GM13976 (cell line): ENCODE results near the gene MAP2K3.

Source experiments
- DNase-seq: peaks from one replicate; pipeline ENCODE4 v3.0.0; 2012; ENCODE audit warnings: low spot score
- CTCF ChIP-seq: IDR thresholded peaks from 2 replicates; pipeline ENCODE4 v1.5.1; 2012; ENCODE audit warnings: borderline replicate concordance, mild to moderate bottlenecking; ENCODE audit not compliant: insufficient read depth; ENCODE audit errors: extremely low read depth, missing control alignments, control extremely low read depth
- in situ Hi-C: fragments of 300-500 bp; cut with MboI; formaldehyde crosslinking; loops from one replicate; pipeline ENCODE4 v1.12.0; 2022; ENCODE audit warnings: low sequenced_read_pairs, mixed read lengths, inconsistent platforms; ENCODE audit not compliant: unreplicated experiment

Gene MAP2K3

DNA sequence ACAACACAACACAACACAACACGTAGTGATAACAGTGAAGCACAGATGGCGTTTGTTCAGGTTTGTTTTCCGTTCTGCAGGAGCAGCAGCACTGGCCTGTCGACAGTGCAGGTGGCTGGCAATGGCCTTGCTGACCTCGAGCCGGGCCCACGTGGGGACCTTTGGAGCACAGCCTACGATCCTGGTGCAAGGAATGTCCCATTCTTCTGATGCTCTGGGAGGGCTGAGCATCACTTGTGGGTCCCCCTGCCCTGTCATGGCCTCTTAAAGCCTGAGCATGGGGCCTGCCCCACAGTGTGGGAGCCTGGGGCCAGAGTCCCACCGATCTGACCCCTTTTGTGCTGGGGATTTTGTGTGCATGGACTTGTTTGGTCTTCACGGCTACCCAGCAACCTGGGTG, 6.8 kb downstream of the MAP2K3 start:
- in situ Hi-C loops, result loop anchor here (25.0 kb wide), 2 partner anchors 146 to 221 kb away; no protein-coding TSS in a partner anchor
- no peak for TF ChIP-seq CTCF

DNA sequence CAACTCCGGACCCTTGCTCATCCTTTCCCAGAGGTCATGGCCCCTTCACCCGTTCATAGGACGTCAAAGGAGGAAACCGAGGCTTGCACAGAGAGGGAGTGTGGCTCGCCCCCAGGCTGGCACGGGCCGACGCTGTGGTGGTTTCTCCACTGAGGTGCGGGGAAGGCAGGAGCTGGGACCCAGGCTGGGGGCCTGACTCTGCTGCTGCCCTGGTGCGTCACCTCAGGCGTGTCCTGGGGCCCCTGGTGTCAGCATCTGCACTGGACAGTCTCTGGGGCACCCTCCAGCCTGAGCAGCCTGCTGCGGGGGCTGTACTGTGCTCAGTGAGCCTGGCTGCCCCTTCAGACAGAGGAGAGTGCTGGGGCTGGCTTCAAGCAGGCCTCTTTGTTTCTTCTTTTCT, 7.4 kb downstream of the MAP2K3 start:
- no peak for TF ChIP-seq CTCF
- in situ Hi-C loops, result loop anchor here (25.0 kb wide), 2 partner anchors 145 to 220 kb away; no protein-coding TSS in a partner anchor
- no peak for DNase-seq

More for the DNA sequence above, 6.8 kb downstream of the MAP2K3 start:
- DNase-seq, result no peak

DNA sequence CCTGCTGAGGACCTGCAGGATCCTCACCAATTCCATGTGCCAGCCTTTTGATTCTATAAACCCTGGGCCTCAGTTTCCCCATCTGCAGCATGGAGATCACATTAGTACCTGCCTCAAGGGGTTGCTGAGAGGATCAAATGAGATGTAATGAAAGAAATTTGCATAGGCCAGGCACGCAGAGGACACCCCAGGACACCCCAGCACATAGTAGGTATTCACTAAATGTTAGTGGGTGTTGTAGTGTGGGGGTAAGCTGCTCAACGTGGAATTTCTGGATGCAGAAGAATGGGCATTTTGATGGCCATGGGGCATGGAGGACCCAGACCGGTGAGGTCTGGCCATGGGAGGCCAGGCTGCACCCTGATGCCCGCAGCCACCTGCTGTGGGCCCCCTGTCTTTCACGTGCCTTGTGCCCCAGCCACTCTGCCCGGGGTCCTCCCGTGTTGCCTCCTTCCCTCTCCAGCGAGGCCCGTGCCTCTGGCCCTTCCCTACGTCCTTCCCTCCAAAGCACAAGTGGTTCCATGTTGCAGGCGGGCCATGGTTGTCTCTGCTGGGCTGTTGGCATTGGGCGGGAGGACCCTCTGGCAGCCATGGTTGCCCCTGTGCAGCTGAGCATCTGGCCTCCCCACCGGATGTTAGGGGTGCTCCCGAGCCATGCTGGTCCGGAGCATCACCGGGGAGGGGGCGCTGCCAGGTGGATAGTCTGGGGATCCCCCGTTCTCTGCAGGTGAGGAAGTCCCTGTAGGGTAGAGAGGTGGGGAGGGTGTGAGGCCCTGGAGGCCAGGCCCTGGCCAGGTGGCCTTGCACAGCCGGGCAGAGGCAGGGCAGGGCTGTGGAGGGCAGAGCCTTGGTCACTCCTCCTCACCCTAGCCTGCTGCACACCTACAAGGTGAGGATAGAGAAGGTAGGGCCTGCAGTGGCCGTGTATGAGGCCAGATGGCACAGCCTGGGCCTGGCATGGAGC, 8.6 kb downstream of the MAP2K3 start:
- DNase-seq, result no peak
- in situ Hi-C loops, result loop anchor here (25.0 kb wide), 2 partner anchors 144 to 219 kb away; no protein-coding TSS in a partner anchor
- TF ChIP-seq CTCF, result no peak

GRCh38 chr17:21293831-21294210, 9.3 kb downstream of the MAP2K3 start:
- in situ Hi-C loops, result loop anchor here (25.0 kb wide), 2 partner anchors 143 to 218 kb away; no protein-coding TSS in a partner anchor
- no peak for TF ChIP-seq CTCF
- DNase-seq, result no peak

DNA sequence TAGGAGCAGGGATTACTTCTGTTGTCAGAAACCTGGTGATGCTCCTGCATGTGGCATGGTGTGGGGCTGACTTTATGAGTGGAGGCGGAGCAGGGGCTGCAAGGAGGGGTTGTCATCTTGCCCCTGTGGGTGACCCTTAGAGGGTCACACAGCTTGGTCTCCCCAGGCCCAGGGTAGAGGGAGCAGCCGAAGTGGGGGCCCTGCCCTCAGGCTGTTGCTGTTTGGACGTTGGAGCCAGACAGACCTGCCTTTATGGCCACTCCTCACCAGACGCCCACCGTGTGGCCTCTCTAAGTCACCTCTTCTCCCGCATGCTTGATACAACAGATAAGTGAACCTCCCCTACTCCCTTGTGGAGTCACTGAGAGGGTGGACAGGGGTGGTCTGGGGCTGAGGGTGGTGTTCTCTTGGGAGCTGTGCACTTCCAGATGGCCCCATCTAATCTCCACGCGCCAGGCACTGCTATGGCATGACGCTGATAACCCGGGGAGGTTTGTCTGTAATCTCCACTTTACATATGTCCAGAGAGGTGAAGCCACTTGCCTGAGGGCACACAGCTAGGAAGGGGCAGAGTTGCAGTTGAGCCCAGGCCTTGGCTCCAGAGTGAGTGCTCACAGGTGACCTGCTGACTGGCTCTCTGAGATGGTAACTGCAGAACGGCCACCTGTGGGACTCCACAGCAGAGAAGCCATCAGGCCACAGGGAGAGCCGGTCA, 10.0 kb downstream of the MAP2K3 start:
- no peak for TF ChIP-seq CTCF
- in situ Hi-C loops, result loop anchor here (25.0 kb wide), 2 partner anchors 143 to 218 kb away; no protein-coding TSS in a partner anchor
- DNase-seq, result peak; percentile 35
